ENCODE data around the gene STK32C.

DNA sequence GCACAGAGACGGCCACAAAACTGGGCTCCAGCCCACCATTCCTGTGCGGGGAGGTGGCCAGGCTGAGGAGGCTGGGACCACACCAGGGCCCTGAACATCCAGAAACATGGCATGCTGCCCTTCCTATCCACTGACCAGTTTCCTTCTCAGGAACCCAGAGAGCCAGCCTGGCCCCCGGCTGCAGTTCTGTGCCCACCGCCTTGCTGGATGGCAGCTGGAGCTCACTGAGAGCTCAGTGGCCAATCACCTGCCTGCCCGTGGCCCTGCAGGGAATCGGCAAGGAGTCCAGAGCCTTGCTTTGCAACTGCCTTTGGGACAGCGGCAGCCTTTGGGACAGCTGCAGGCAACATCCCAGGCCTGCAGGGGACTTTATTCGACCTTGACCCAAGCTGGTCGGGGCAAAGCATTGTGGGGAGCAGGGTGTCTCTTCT is 30.4 kb downstream of the STK32C start:
- TF ChIP-seq POLR2A (IDR thresholded peaks at IDR 0.05) (no peak), POLR2AphosphoS5 (IDR thresholded peaks at IDR 0.05) (no peak)
- TF ChIP-seq, protein P1, sequence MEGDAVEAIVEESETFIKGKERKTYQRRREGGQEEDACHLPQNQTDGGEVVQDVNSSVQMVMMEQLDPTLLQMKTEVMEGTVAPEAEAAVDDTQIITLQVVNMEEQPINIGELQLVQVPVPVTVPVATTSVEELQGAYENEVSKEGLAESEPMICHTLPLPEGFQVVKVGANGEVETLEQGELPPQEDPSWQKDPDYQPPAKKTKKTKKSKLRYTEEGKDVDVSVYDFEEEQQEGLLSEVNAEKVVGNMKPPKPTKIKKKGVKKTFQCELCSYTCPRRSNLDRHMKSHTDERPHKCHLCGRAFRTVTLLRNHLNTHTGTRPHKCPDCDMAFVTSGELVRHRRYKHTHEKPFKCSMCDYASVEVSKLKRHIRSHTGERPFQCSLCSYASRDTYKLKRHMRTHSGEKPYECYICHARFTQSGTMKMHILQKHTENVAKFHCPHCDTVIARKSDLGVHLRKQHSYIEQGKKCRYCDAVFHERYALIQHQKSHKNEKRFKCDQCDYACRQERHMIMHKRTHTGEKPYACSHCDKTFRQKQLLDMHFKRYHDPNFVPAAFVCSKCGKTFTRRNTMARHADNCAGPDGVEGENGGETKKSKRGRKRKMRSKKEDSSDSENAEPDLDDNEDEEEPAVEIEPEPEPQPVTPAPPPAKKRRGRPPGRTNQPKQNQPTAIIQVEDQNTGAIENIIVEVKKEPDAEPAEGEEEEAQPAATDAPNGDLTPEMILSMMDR (IDR thresholded peaks at IDR 0.05) = no peak
